GM15510 (cell line): ENCODE measurements around the gene TBX15.

Source experiments
- POLR2A ChIP-seq: IDR thresholded peaks from 3 replicates; pipeline ENCODE4 v1.6.1; 2011; ENCODE audit warnings: borderline replicate concordance; ENCODE audit not compliant: insufficient read length; ENCODE audit errors: extremely low read depth

TBX15 gene

GRCh38 chr1:119004781-119005180 lies 16.6 kb upstream of the TBX15 start:
- no peak for TF ChIP-seq POLR2A

GRCh38 chr1:119004129-119004527 lies 16.0 kb upstream of the TBX15 start:
- TF ChIP-seq POLR2A, result no peak

GRCh38 chr1:119003413-119004128 lies 15.4 kb upstream of the TBX15 start:
- TF ChIP-seq POLR2A, result no peak

- TF ChIP-seq POLR2A, result no peak
These were observed 14.0 kb upstream of the TBX15 start for GRCh38 chr1:119002028-119002686.

- no peak for TF ChIP-seq POLR2A
These were observed 13.3 kb upstream of the TBX15 start for GRCh38 chr1:119001181-119002027.

GRCh38 chr1:119000371-119001180 lies 12.4 kb upstream of the TBX15 start:
- TF ChIP-seq POLR2A, result no peak

- TF ChIP-seq POLR2A, result no peak
These were observed 11.4 kb upstream of the TBX15 start for GRCh38 chr1:118999348-119000071.

- TF ChIP-seq POLR2A, result no peak
These were observed 10.0 kb upstream of the TBX15 start for GRCh38 chr1:118998171-118998570.

GRCh38 chr1:118997225-118997624 lies 9.1 kb upstream of the TBX15 start:
- no peak for TF ChIP-seq POLR2A

- TF ChIP-seq POLR2A, result no peak
These were observed 7.3 kb upstream of the TBX15 start for GRCh38 chr1:118995312-118996016.

GRCh38 chr1:118993700-118994026 lies 5.5 kb upstream of the TBX15 start:
- no peak for TF ChIP-seq POLR2A

- no peak for TF ChIP-seq POLR2A
These were observed 4.9 kb upstream of the TBX15 start for GRCh38 chr1:118992868-118993699.
